Osteocyte (in vitro differentiated cells): Measurements from ENCODE around the gene HSD11B2. TPM values are rescaled to one million over a fixed set of nuclear protein-coding genes. Genes with fewer than 3 reads are reported as not detected.
"Not testable (repeated sequence)": the region's sequence is repeated elsewhere in the genome, so short reads cannot be mapped to it uniquely, and the experiment has no call there.

Source experiments
- DNase-seq: peaks from one replicate; pipeline ENCODE4 v3.0.0; 2021; ENCODE audit warnings: mixed read lengths; ENCODE audit not compliant: unreplicated experiment; ENCODE audit errors: extremely low spot score
- H3K27ac Mint-ChIP-seq: one replicate; pipeline ENCODE4 v1.8.0; 2021; ENCODE audit warnings: mild to moderate bottlenecking, mixed read lengths; ENCODE audit not compliant: unreplicated experiment
- H3K27me3 Mint-ChIP-seq: one replicate; pipeline ENCODE4 v1.8.0; 2021; ENCODE audit warnings: mixed read lengths; ENCODE audit not compliant: unreplicated experiment
- H3K36me3 Mint-ChIP-seq: one replicate; pipeline ENCODE4 v1.8.0; 2021; ENCODE audit warnings: mixed read lengths; ENCODE audit not compliant: unreplicated experiment
- H3K4me1 Mint-ChIP-seq: one replicate; pipeline ENCODE4 v1.8.0; 2021; ENCODE audit warnings: mixed read lengths; ENCODE audit not compliant: unreplicated experiment
- H3K4me3 Mint-ChIP-seq: one replicate; pipeline ENCODE4 v1.8.0; 2021; ENCODE audit warnings: mild to moderate bottlenecking, moderate library complexity, mixed read lengths; ENCODE audit not compliant: unreplicated experiment
- H3K9me3 Mint-ChIP-seq: one replicate; pipeline ENCODE4 v1.8.0; 2021; ENCODE audit warnings: mixed read lengths; ENCODE audit not compliant: unreplicated experiment
- total RNA-seq: library from RNA; stranded (reverse); gene quantifications from 2 replicates; pipeline ENCODE4 v1.2.1, GENCODE V29; 2021
- TF ChIP-seq, protein P1 (sequence below): fragments of 200-600 bp; sonication (generic); IDR thresholded peaks from 2 replicates; pipeline ENCODE4 v1.5.0; 2021; ENCODE audit warnings: antibody characterized with exemption, mild to moderate bottlenecking, moderate library complexity

Gene HSD11B2
- total RNA-seq, 1 donor from 2014 or later: 0.40 TPM

DNA sequence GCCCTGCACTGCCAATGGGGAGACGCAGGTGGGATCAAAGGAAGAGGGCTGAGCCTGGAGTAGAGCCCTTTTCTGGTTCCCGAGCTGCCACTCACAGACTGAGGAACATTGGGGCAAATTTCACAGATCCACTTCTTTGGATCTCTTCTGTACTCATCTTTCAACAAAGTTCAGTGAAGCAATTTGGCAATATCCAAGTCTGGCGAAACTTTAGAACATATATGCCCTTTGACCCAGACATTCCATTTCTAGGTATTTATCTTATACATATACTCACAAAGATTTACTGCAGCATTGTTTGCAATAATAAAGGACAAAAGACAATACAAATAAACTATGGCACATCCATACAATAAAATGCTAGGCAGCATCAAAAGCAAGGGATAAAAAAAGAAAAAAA lies 19.6 kb upstream of the HSD11B2 start:
- Mint-ChIP-seq H3K27me3 (no peaks in the 10 kb centered on the region), H3K4me3 (no peak overlapping the region), H3K9me3 (no peaks in the 10 kb centered on the region), H3K36me3 (no peaks in the 10 kb centered on the region), H3K4me1 (peaks cover 26% of the 10 kb centered on the region), H3K27ac (no peak overlapping the region)
- DNase-seq: no peak
- TF ChIP-seq, protein P1, sequence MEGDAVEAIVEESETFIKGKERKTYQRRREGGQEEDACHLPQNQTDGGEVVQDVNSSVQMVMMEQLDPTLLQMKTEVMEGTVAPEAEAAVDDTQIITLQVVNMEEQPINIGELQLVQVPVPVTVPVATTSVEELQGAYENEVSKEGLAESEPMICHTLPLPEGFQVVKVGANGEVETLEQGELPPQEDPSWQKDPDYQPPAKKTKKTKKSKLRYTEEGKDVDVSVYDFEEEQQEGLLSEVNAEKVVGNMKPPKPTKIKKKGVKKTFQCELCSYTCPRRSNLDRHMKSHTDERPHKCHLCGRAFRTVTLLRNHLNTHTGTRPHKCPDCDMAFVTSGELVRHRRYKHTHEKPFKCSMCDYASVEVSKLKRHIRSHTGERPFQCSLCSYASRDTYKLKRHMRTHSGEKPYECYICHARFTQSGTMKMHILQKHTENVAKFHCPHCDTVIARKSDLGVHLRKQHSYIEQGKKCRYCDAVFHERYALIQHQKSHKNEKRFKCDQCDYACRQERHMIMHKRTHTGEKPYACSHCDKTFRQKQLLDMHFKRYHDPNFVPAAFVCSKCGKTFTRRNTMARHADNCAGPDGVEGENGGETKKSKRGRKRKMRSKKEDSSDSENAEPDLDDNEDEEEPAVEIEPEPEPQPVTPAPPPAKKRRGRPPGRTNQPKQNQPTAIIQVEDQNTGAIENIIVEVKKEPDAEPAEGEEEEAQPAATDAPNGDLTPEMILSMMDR: no peak

DNA sequence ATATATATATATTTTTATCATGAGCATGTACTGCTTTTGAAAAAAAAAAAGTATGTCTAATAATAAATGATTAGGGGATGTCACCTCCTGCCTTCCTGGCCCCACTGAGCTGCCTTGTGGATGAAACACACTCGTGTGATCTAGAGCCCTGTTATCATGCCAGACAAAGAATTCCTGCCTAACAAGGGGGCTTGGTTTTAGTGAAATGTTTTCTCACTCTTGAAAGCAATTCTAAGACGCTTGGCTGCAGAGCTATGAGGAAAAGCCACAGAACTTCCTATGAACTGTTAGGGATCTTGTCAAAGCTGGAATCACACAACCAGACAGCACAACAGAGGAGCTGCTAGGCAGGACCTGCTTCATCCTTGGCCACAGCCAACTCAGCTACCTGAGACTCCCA lies 18.6 kb upstream of the HSD11B2 start:
- Mint-ChIP-seq H3K4me3 (no peak overlapping the region), H3K4me1 (peaks cover 24% of the 10 kb centered on the region), H3K36me3 (no peaks in the 10 kb centered on the region), H3K27ac (no peak overlapping the region), H3K27me3 (no peaks in the 10 kb centered on the region), H3K9me3 (no peaks in the 10 kb centered on the region)
- TF ChIP-seq, protein P1: no peak
- no peak for DNase-seq

DNA sequence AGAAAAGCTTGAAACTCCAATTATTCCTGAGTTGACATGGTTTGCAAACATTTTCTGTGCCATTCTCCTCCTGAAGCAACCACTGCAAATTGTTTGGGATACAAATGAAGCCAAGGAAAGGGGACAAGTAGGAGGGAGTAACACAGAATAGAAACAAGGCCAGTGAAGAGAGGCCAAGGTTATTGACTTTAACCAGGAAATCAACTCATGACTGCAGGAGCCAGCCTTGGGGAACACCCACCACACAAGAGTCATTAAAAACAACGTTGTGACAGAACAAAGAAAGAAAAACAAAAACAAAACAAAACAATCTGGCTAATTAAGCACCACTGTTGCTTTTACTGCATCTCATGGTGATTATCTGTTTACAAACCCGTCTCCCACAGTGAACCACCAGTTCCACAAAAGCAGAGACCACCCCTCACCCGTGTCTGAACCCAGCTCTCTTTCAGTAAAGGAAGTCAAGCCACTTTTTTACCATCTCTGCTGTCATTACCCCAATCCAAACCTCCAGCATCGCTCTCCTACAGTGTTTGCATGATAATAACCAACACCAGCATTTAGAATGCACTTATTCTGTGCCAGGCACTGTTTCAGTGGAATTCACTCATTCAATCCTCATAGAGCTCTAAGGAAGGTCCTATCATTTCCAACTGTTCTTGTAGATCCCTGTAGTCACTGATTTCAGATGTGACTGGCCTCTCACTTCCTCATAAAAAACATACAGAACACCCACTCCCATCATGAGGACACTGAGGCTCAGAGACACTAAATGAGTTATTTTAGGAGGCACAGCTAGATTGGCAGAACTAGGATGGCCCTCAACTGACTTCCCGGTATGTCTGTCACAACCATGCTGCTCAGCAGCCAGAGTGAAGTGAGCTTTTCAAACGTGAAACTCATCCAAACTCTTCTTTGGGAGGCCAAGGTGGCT lies 16.7 kb upstream of the HSD11B2 start:
- Mint-ChIP-seq H3K27me3 (no peaks in the 10 kb centered on the region), H3K27ac (no peak overlapping the region), H3K4me3 (no peak overlapping the region), H3K9me3 (no peaks in the 10 kb centered on the region), H3K36me3 (no peaks in the 10 kb centered on the region), H3K4me1 (peaks cover 16% of the 10 kb centered on the region)
- TF ChIP-seq, protein P1: no peak
- no peak for DNase-seq

DNA sequence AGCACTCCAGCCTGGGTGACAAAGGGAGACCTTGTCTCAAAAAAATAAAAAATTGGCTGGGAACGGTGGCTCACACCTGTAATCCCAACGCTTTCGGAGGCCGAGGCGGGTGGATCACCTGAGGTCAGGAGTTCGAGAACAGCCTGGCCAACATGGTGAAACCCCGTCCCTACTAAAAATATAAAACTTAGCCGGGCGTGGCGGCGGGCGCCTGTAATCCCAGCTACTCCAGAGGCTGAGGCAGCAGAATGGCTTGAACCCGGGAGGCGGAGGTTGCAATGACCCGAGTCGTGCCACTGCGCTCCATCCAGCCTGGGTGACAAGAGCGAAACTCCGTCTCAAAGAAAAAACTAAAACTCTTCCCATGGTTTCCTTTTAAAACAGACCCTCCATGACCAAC lies 15.5 kb upstream of the HSD11B2 start:
- not testable (repeated sequence) for H3K9me3 Mint-ChIP-seq, DNase-seq, H3K36me3 Mint-ChIP-seq, H3K27me3 Mint-ChIP-seq
- peak overlapping the region; percentile 78 for H3K4me3 Mint-ChIP-seq
- peak overlapping the region; percentile 87 for H3K27ac Mint-ChIP-seq
- peaks cover 16% of the 10 kb centered on the region for H3K4me1 Mint-ChIP-seq

DNA sequence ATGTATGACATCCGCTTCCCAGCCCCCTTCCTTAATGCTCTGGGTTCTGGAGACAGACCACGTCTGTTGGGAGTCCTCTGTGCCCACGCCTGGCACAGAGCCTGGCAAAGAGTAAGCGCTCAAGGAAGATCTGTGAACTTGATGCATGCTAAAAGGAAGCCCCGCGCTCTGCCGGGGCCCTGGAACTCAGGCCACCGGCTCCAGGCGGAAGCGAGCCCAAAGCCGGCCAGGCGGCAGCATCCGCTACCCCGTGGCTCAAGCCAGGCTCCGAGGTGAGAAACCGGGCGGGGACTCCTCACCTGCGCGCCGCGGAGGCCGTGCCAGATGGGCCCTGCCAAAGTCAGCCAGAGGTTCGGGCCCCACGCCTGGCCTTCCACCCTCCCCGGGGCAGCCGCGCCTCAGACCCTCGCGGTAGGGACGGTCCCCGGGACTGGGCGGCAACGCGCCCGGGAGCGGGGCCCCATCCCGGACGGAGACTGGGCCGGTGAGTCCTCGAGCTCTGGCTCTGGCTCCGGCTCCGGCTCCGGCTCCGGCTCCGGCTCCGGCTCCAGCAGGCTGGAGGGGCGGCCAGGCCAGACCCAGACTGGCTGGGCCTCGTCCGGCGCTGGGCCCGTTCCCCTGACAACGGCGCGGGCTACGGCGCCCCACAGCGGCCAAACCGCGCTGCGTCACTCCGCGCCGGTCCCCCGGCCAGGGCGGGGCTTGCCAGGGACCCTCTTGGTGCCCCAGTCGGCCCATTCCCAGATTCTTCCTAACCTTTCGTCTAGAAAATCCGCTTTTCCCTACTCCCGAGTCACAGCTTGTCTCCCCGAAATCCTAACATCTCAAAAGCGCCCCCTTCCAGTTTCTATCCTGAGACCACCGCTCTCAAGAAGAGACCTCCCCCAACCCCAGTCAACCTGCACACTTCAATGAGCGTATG lies 14.8 kb upstream of the HSD11B2 start, which contains the start of gene ZDHHC1:
ZDHHC1 (minus strand) TSS at position 606 of the 922 bp plus-strand sequence. CDS start 8,702 bp downstream, outside the sequence.
- Mint-ChIP-seq H3K4me3 (peak within 1 kb of the TSS; percentile 81), H3K27ac (peak within 1 kb of the TSS; percentile 87), H3K4me1 (peaks cover 16% of the 10 kb centered on the region), H3K36me3 (no peaks in the 10 kb centered on the region), H3K27me3 (no peaks in the 10 kb centered on the region), H3K9me3 (no peaks in the 10 kb centered on the region)
- peak; percentile 94 for DNase-seq
- TF ChIP-seq, protein P1: peak; percentile 67
